ENCODE measurements around the gene SIPA1L3.

- TF ChIP-seq CTCF (conservative IDR thresholded peaks at IDR 0.05; ENCODE audit: low read depth in 2 of 2) (no peak), ETS1 (IDR thresholded peaks at IDR 0.05) (no peak), EZH2phosphoT487 (IDR thresholded peaks at IDR 0.05; ENCODE audit: unreplicated experiment) (no peak)
Observed at GRCh38 chr19:37954421-37954874, 47.4 kb downstream of the SIPA1L3 start.

All from GM23338 (cell line).